HepG2 (cell line): ENCODE measurements around the gene MCC. TPM values are rescaled to one million over a fixed set of nuclear protein-coding genes. Genes with fewer than 3 reads are reported as not detected.

Source experiments
- ATAC-seq: fragments of 200-7000 bp; cut with Tn5 transposase; 3 replicates; pipeline ENCODE4 v1.9.1; 2020; ENCODE audit warnings: mild to moderate bottlenecking, moderate library complexity
- BruUV-seq: library from RNA; stranded (reverse); fragments of 400-500 nt; replicated peaks from 2 replicates; lab custom pipeline; 2021; lab: Mats Ljungman, UMichigan
- CTCF ChIA-PET: fragments of 300-600 bp; formaldehyde crosslinking; extraction: SDS; loops from one replicate; lab custom pipeline; 2021; ENCODE audit warnings: low total read pairs, inconsistent platforms, low intra/inter-chr PET ratio; lab: Yijun Ruan, JAX
- POLR2A ChIA-PET: fragments of 350-600 bp; sonication (Branson Sonifier 250); formaldehyde crosslinking; loops from one replicate; lab custom pipeline; 2020; ENCODE audit warnings: antibody characterized with exemption, inconsistent platforms; lab: Yijun Ruan, JAX
- DNase-seq: peaks from one replicate; pipeline ENCODE4 v3.0.0-alpha.2; 2015; ENCODE audit warnings: low spot score
- FAIRE-seq: peaks from 3 replicates; lab custom pipeline; 2011; peaks lifted over from hg19 to GRCh38; lab: Jason Lieb, UNC
- H2AFZ ChIP-seq: one replicate; pipeline ENCODE4 v1.6.1; 2011; ENCODE audit warnings: low read length, inconsistent platforms
- H3K27ac ChIP-seq: fragments of 300-600 bp; 3 replicates; pipeline ENCODE4 v1.8.0; 2011; ENCODE audit warnings: mixed run types, mild to moderate bottlenecking, mixed read lengths, low read length, inconsistent platforms; ENCODE audit not compliant: insufficient read depth; ENCODE audit errors: extremely low read length
- H3K27me3 ChIP-seq, 2 experiments: fragments of 200-600 bp in 1 of 2; 2 replicates in 1 of 2; 3 replicates in 1 of 2; pipeline versions ENCODE4 v1.6.0 to v1.8.0; 2011; ENCODE audit warnings: low read length in 2 of 2, mild to moderate bottlenecking in 2 of 2, moderate library complexity in 2 of 2, inconsistent platforms in 1 of 2; ENCODE audit not compliant: insufficient read depth in 2 of 2, control insufficient read depth in 1 of 2
- H3K36me3 ChIP-seq, 2 experiments: fragments of 200-600 bp in 1 of 2; replicated peaks in 1 of 2; 2 replicates in 1 of 2; 3 replicates in 1 of 2; pipeline versions ENCODE4 v1.5.1 to v1.8.0; 2011; ENCODE audit warnings: low read length in 2 of 2, inconsistent platforms in 1 of 2; ENCODE audit not compliant: insufficient read depth in 2 of 2, control insufficient read depth in 1 of 2
- H3K4me1 ChIP-seq: 2 replicates; pipeline ENCODE4 v1.5.1; 2012; ENCODE audit warnings: low read length, inconsistent platforms; ENCODE audit not compliant: insufficient read depth
- H3K4me2 ChIP-seq: 2 replicates; pipeline ENCODE4 v1.6.0; 2011; ENCODE audit warnings: low read depth, low read length, inconsistent platforms
- H3K4me3 ChIP-seq, 3 experiments: fragments of 200-600 bp in 1 of 3; sonication (generic), shearing (Covaris generic) in 1 of 3; replicated peaks in 1 of 3; 2 replicates each; pipeline ENCODE4 v1.5.1; 2011 to 2016; ENCODE audit warnings: low read length in 3 of 3, inconsistent platforms in 2 of 3, low read depth in 2 of 3, mild to moderate bottlenecking in 2 of 3, control low read depth in 1 of 3, mixed read lengths in 1 of 3; ENCODE audit not compliant: insufficient read depth in 1 of 3
- H3K79me2 ChIP-seq: one replicate; pipeline ENCODE4 v1.6.1; 2011; ENCODE audit warnings: low read length, inconsistent platforms; ENCODE audit not compliant: insufficient read depth
- H3K9ac ChIP-seq: 2 replicates; pipeline ENCODE4 v1.6.0; 2011; ENCODE audit warnings: mild to moderate bottlenecking, low read depth, low read length, inconsistent platforms; ENCODE audit not compliant: insufficient read depth
- H3K9me3 ChIP-seq: 2 replicates; pipeline ENCODE4 v1.5.1; 2012; ENCODE audit warnings: mild to moderate bottlenecking, low read length
- H4K20me1 ChIP-seq: 2 replicates; pipeline ENCODE4 v1.6.0; 2011; ENCODE audit warnings: inconsistent platforms, mild to moderate bottlenecking, low read length, moderate library complexity; ENCODE audit not compliant: insufficient read depth
- ATM ChIP-seq: fragments of 450-650 bp; IDR thresholded peaks from 2 replicates; pipeline ENCODE4 v1.7.1; 2017; ENCODE audit warnings: mild to moderate bottlenecking, borderline replicate concordance
- CBFB ChIP-seq: sonication (generic); formaldehyde crosslinking; IDR thresholded peaks from 2 replicates; pipeline ENCODE4 v1.4.0; 2020; ENCODE audit warnings: missing genetic modification reagents
- CBX5 ChIP-seq: sonication (generic); formaldehyde crosslinking; IDR thresholded peaks from 2 replicates; pipeline ENCODE4 v1.4.0; 2020; ENCODE audit warnings: missing genetic modification reagents, borderline replicate concordance
- CEBPB ChIP-seq: IDR thresholded peaks from 2 replicates; pipeline ENCODE4 v1.6.1; 2011; ENCODE audit warnings: low read depth, low read length, improper control_type of control experiment, borderline replicate concordance
- HCFC1 ChIP-seq: fragments of 150-350 bp; IDR thresholded peaks from 2 replicates; pipeline ENCODE4 v1.6.1; 2014; ENCODE audit warnings: low read depth, low read length
- MYC ChIP-seq: sonication (generic); formaldehyde crosslinking; IDR thresholded peaks from 2 replicates; pipeline ENCODE4 v1.9.0; 2021; ENCODE audit warnings: missing genetic modification reagents, borderline replicate concordance
- NFYC ChIP-seq: IDR thresholded peaks from 2 replicates; pipeline ENCODE4 v1.6.1; 2016; ENCODE audit warnings: missing genetic modification reagents, missing compliant biosample characterization
- NR2F6 ChIP-seq, 2 experiments: IDR thresholded peaks; 2 replicates each; pipeline ENCODE4 v1.6.1; 2016; ENCODE audit warnings: antibody characterized with exemption in 1 of 2, mild to moderate bottlenecking in 1 of 2
- SMC3 ChIP-seq: IDR thresholded peaks from 2 replicates; pipeline ENCODE4 v1.6.1; 2011; ENCODE audit warnings: low read length, improper control_type of control experiment
- ZFAT ChIP-seq: sonication (generic); formaldehyde crosslinking; conservative IDR thresholded peaks from 2 replicates; pipeline ENCODE4 v1.8.1; 2023; ENCODE audit warnings: missing genetic modification reagents, inconsistent platforms
- ZFP62 ChIP-seq: sonication (generic); formaldehyde crosslinking; IDR thresholded peaks from 2 replicates; pipeline ENCODE4 v1.4.0; 2020; ENCODE audit warnings: missing genetic modification reagents
- ZNF296 ChIP-seq: sonication (generic); formaldehyde crosslinking; conservative IDR thresholded peaks from 2 replicates; pipeline ENCODE4 v1.5.0; 2020; ENCODE audit warnings: mild to moderate bottlenecking, missing genetic modification reagents
- ZNF468 ChIP-seq: sonication (generic); formaldehyde crosslinking; IDR thresholded peaks from 2 replicates; pipeline ENCODE4 v1.8.0; 2022; ENCODE audit warnings: mild to moderate bottlenecking, moderate library complexity, missing genetic modification reagents
- in situ Hi-C: cut with HindIII; loops from 2 replicates; pipeline ENCODE4 v1.10.0; 2017; ENCODE audit warnings: low pct_unique_long_range_greater_than_20kb; ENCODE audit not compliant: extremely low pct_ligation_motif_present
- intact Hi-C: fragments of 100-400 bp; cut with micrococcal nuclease; formaldehyde crosslinking; loops from one replicate; pipeline ENCODE4 v1.10.0; 2022; ENCODE audit not compliant: unreplicated experiment
- polyA plus RNA-seq, 8 experiments: library from polyadenylated mRNA; depleted of rRNA in 3 of 8; stranded (reverse) in 7 of 8; unstranded in 1 of 8; fragments of >200 nt; fragmentation: Illumina TruSeq in 4 of 8; extraction: Trizol in 4 of 8; gene quantifications; 2 replicates each; pipeline versions ENCODE4 v1.2.1 to v1.2.3, GENCODE V29; 2011 to 2016; ENCODE audit warnings: low read depth in 4 of 8, missing spikeins in 1 of 8, mixed read lengths in 1 of 8; ENCODE audit not compliant: insufficient read depth in 1 of 8
- total RNA-seq, 5 experiments: library from RNA; depleted of rRNA; stranded (reverse); fragments of >200 nt; fragmentation: Illumina TruSeq; extraction: Trizol; gene quantifications; 2 replicates each; pipeline ENCODE4 v1.2.3, GENCODE V29; 2016; ENCODE audit warnings: low read depth in 1 of 5

The MCC gene
- total and polyA plus RNA-seq, 2 of the 13 experiments (the other 11 are each of a cell fraction or from before 2014, with no cell fraction given): 0.55 to 2.4 TPM

DNA sequence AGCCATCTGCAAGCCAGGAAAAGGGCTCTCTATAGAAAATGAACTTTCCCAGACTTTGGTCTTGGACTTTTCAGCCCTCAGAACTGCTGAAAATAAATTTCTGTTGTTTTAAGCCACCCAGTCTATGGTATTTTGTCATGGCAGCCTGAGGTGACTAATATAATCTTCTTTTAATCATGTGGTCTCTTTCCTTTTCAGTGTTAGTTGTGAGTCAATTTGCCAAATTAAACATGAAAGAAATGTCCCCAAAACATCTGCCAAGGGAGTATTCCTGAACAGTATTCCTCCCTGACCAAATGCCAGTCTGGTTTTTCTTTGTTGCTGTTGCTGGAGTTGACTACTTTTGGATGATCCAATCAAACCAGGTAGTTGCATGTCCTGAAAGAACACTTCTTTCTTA, 20.5 kb upstream of the MCC start:
- Histone ChIP-seq H3K36me3 (no peaks in the 10 kb centered on the region), H2AFZ (no peak overlapping the region), H3K9ac (no peak overlapping the region), H3K4me3 (no peak overlapping the region), H4K20me1 (no peaks in the 10 kb centered on the region), H3K4me1 (peaks cover 17% of the 10 kb centered on the region), H3K79me2 (no peaks in the 10 kb centered on the region), H3K9me3 (no peaks in the 10 kb centered on the region), H3K27me3 (no peaks in the 10 kb centered on the region; a peak in 1 of 5 replicates), H3K4me2 (no peak overlapping the region), H3K27ac (no peak overlapping the region)
- no peak for DNase-seq
- in situ Hi-C loops (loop anchor here (25.0 kb wide), 1 partner anchor 471 kb away; no protein-coding TSS in a partner anchor), intact Hi-C loops (no loop called here)
- ChIA-PET POLR2A (no interaction called here), CTCF (no interaction called here)
- no peak for FAIRE-seq
- BruUV-seq: no TSS peak
- ATAC-seq: no peak
- TF ChIP-seq NR2F6 (IDR thresholded peaks at IDR 0.05) (no peak), NR2F6 (CRISPR knock-in tag; IDR thresholded peaks at IDR 0.05) (no peak), NFYC (CRISPR knock-in tag) (no peak), ZFP62 (CRISPR knock-in tag) (no peak), CBFB (CRISPR knock-in tag) (no peak), ZFAT (CRISPR knock-in tag) (no peak), ATM (no peak), ZNF468 (CRISPR knock-in tag) (no peak), CBX5 (CRISPR knock-in tag) (no peak), ZNF296 (no peak)

DNA sequence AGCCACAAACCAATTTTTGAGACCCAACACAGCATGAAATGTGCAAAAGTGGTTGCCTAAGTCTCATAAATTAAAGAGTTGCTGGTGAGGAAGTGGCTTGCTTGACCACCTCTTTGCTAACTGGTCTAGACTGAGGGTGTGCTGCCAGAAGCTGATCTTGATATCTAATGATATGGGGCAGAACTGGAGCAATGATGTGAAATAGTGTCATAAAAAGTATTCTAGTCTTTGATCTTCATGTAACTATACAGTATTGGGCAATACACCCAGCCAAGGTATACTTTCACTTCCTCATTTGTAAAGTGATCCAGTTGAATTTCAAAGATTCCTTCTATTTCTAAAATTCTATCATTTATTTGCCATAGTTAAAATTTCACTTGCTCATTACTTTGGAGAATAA, 19.3 kb upstream of the MCC start:
- Histone ChIP-seq H3K9me3 (no peaks in the 10 kb centered on the region), H3K4me3 (no peak overlapping the region), H3K9ac (no peak overlapping the region), H3K36me3 (no peaks in the 10 kb centered on the region), H2AFZ (no peak overlapping the region), H3K27ac (no peak overlapping the region), H3K27me3 (no peaks in the 10 kb centered on the region; a peak in 2 of 5 replicates), H3K4me1 (peaks cover 10% of the 10 kb centered on the region), H3K4me2 (no peak overlapping the region), H4K20me1 (no peaks in the 10 kb centered on the region), H3K79me2 (no peaks in the 10 kb centered on the region)
- in situ Hi-C loops (loop anchor here (25.0 kb wide), 1 partner anchor 470 kb away; no protein-coding TSS in a partner anchor), intact Hi-C loops (no loop called here)
- TF ChIP-seq SMC3: no peak
- peak; percentile 55; the same call in 1 of the 2 replicates for TF ChIP-seq CEBPB
- TF ChIP-seq HCFC1: no peak
- TF ChIP-seq MYC (CRISPR knock-in tag): no peak
- ChIA-PET POLR2A (no interaction called here), CTCF (no interaction called here)
- DNase-seq (no peak), FAIRE-seq (no peak), ATAC-seq (no peak)
- BruUV-seq: no TSS peak
